ENCODE measurements around the gene PTGFRN. TPM values are rescaled to one million over a fixed set of nuclear protein-coding genes. Genes with fewer than 3 reads are reported as not detected.

Gene PTGFRN
- total and polyA plus RNA-seq, 2 experiments from 2014 or later, result 17.4 to 32.7 TPM

- Mint-ChIP-seq H3K4me1 (peaks cover 12% of the 10 kb centered on the region; the same call in 2 of the 3 replicates), H3K4me3 (no peak overlapping the region), H3K9me3 (no peaks in the 10 kb centered on the region), H3K36me3 (ENCODE audit: low read depth) (no peaks in the 10 kb centered on the region), H3K27me3 (ENCODE audit: insufficient read depth, low read depth, poor library complexity) (peaks cover 3% of the 10 kb centered on the region), H3K27ac (no peak overlapping the region; the same call in 1 of the 2 replicates)
- ATAC-seq (no peak), DNase-seq (ENCODE audit: low spot score) (no peak)
- Histone ChIP-seq H3K27me3 (ENCODE audit: insufficient read depth) (no peaks in the 10 kb centered on the region), H3F3A (replicated peaks; ENCODE audit: low read depth) (no peaks in the 10 kb centered on the region), H3K36me3 (ENCODE audit: insufficient read depth) (no peaks in the 10 kb centered on the region), H3K4me3 (no peak overlapping the region), H3K4me1 (ENCODE audit: insufficient read depth) (peaks cover 10% of the 10 kb centered on the region; the same call in 1 of the 2 replicates), H2AFZ (no peak overlapping the region), H3K27ac (ENCODE audit: low read depth) (no peak overlapping the region), H4K20me1 (replicated peaks; ENCODE audit: insufficient read depth) (peaks cover 4% of the 10 kb centered on the region), H3K9me2 (ENCODE audit: insufficient read depth) (no peaks in the 10 kb centered on the region), H3K4me2 (no peak overlapping the region), H3K79me2 (replicated peaks; ENCODE audit: insufficient read depth) (peaks cover 72% of the 10 kb centered on the region)
- no peak for TF ChIP-seq POLR2AphosphoS5 (IDR thresholded peaks at IDR 0.05; ENCODE audit: low read depth)
- no peak for TF ChIP-seq NANOG (IDR thresholded peaks at IDR 0.05; ENCODE audit: borderline replicate concordance)
- no peak for TF ChIP-seq REST (IDR thresholded peaks at IDR 0.05; ENCODE audit: unreplicated experiment)
- TF ChIP-seq JUNB (IDR thresholded peaks at IDR 0.05; ENCODE audit: unreplicated experiment), result no peak
- no peak for TF ChIP-seq ZNF331 (CRISPR knock-in tag; IDR thresholded peaks at IDR 0.05; ENCODE audit: low read depth)
- no peak for TF ChIP-seq ZNF462 (CRISPR knock-in tag; IDR thresholded peaks at IDR 0.05)
- TF ChIP-seq CREB1 (CRISPR knock-in tag; IDR thresholded peaks at IDR 0.05; ENCODE audit: low read depth), result no peak
- no peak for TF ChIP-seq ZNF114 (CRISPR knock-in tag; IDR thresholded peaks at IDR 0.05)
- TF ChIP-seq EZH2 (IDR thresholded peaks at IDR 0.05; ENCODE audit: low read depth, unreplicated experiment), result no peak
- TF ChIP-seq CTCF (conservative IDR thresholded peaks at IDR 0.05; ENCODE audit: low read depth in 2 of 2), result no peak
- TF ChIP-seq STAT1 (IDR thresholded peaks at IDR 0.05; ENCODE audit: unreplicated experiment), result no peak
- TF ChIP-seq ETS1 (IDR thresholded peaks at IDR 0.05), result no peak
- TF ChIP-seq EZH2phosphoT487 (IDR thresholded peaks at IDR 0.05; ENCODE audit: unreplicated experiment), result no peak
Observed at GRCh38 chr1:116920211-116920610, 10.5 kb downstream of the PTGFRN start.
